SKM-1 treated with dmso at 0.1 percent for 144 hours (cell line): Measurements from ENCODE around the gene TKTL1.
"Not testable (repeated sequence)": the region's sequence is repeated elsewhere in the genome, so short reads cannot be mapped to it uniquely, and the experiment has no call there.

ENCODE experiments used
- DNase-seq: peaks from one replicate; lab custom pipeline; 2025; ENCODE audit not compliant: unreplicated experiment; lab: John Stamatoyannopoulos, UW

TKTL1 gene, protein sequence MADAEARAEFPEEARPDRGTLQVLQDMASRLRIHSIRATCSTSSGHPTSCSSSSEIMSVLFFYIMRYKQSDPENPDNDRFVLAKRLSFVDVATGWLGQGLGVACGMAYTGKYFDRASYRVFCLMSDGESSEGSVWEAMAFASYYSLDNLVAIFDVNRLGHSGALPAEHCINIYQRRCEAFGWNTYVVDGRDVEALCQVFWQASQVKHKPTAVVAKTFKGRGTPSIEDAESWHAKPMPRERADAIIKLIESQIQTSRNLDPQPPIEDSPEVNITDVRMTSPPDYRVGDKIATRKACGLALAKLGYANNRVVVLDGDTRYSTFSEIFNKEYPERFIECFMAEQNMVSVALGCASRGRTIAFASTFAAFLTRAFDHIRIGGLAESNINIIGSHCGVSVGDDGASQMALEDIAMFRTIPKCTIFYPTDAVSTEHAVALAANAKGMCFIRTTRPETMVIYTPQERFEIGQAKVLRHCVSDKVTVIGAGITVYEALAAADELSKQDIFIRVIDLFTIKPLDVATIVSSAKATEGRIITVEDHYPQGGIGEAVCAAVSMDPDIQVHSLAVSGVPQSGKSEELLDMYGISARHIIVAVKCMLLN

DNA sequence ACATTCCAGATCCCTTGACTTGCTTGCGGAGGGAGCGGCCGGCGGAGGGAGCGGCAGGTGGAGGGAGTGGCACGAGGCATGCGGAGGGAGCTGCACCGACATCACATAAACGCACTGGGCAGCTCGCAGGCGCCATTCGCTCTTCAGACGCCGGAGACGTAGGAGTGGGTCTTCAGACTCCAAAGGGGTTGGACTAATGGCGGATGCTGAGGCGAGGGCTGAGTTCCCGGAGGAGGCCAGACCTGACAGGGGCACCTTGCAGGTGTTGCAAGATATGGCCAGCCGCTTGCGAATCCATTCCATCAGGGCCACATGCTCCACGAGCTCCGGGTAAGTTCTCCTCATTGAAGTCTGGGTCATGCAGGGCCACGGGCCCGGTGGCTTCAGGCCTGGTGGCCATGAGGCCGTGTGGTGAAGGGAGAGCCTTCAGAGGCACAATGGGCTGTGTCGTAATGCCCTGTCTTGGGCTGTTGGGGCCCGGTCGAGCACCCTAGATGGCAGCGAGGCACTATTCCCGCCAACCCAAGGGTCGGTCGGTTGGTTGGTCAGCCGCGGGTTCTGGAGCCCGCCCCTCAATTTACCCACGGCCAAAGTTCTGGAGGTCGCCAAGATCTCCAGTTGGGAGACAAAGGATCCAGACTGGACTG, at the start of gene TKTL1:
Gene TKTL1, plus strand, starts transcription at position 132 of the 647 bp plus-strand sequence. Its CDS starts 65 bp downstream, at position 197.
- no peak for DNase-seq

DNA sequence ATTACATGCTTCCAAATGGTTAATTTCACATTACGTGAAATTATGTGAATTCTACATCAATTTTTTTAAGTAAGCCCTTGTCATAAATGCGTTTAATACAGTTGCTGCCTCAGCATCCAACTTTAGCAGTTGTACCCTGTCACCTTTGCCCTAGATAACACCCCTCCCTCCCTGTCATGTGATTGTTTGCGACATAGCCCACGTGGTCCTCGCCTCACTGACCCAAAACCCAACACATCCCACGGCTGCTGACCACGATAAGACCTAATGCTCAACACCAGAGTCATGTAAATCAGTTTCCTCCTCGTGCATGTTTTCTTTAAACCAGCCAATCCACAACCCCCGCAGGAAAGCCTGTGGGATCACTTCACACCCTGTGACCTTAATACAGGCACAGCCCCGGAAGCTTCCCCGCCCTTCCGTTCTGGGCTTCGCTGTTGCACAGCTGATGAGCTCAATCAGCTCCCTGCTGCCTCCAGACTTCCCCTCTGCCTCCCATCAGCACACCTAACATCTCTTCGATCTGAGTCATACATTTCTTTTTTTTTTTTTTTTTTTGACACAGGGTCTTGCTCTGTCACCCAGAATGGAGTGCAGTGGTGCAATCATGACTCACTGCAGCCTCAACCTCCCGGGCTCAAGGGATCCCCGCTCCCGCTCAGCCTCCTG, 48.1 kb upstream of the TKTL1 start:
- DNase-seq, result not testable (repeated sequence)

DNA sequence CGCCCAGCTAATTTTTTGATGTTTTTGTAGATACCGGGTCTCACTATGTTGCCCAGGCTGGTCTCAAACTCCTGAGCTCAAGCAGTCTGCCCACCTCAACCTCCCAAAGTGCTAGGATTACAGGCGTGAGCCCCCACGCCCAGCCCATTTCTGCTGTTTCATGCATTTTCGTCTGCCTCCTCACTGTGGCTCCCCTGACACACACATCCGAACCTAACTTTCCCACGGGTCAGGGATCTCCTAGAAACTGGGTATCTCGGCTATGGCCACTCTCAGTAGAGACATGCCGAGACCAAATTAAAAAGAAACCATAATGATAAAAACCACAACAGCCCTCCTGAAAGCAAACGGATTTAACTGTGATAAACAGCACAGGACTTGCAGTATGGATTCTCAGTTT, 47.5 kb upstream of the TKTL1 start:
- DNase-seq, result not testable (repeated sequence)

DNA sequence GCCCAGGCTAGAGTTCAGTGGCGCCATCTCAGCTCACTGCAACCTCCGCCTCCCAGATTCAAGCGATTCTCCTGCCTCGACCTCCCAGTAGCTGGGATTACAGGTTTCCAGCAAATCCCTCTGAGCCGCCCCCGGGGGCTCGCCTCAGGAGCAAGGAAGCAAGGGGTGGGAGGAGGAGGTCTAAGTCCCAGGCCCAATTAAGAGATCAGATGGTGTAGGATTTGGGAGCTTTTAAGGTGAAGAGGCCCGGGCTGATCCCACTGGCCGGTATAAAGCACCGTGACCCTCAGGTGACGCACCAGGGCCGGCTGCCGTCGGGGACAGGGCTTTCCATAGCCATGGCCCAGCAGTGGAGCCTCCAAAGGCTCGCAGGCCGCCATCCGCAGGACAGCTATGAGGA, 38.3 kb upstream of the TKTL1 start, which contains the start of gene OPN1MW3:
Gene OPN1MW3, plus strand, starts transcription at position 301 of the 400 bp plus-strand sequence. Its CDS starts 38 bp downstream, at position 339.
- not testable (repeated sequence) for DNase-seq

DNA sequence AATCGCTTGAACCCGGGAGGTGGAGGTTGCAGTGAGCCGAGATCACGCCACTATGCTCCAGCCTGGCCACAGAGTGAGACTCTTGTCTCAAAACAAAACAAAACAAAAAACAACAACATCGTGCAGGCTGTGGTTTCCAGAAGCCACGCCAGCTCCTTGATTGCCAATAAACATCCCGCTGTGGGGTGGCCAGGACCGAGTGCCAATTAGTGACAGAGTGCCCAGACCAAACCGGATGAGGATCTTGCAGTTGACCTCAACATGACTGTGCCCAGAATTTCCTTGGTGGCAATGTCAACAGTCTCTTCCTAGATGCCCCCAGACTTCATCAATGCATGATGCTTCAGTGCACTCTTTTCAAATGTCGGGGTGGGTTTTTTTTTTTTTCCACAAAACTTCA, 36.9 kb upstream of the TKTL1 start:
- DNase-seq, result not testable (repeated sequence)

DNA sequence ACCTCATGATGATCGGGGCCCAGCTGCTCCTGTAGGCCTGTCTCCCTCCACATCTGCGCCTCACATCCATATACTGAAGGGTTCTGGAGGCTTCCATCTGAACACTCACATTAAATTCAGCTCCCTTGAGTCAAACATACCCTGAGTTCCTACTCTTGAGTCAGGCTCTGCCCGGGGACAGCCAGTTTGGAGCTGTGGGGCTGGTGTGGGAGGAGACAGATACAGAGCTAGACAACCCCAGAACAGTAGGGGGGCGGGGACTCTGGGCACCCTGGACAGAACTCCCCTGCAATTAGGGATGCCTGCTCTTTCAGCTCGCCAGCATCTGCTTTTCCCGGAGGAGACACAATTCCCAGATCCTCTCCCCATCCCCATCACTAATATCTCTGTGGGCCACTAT, 32.5 kb upstream of the TKTL1 start:
- not testable (repeated sequence) for DNase-seq

DNA sequence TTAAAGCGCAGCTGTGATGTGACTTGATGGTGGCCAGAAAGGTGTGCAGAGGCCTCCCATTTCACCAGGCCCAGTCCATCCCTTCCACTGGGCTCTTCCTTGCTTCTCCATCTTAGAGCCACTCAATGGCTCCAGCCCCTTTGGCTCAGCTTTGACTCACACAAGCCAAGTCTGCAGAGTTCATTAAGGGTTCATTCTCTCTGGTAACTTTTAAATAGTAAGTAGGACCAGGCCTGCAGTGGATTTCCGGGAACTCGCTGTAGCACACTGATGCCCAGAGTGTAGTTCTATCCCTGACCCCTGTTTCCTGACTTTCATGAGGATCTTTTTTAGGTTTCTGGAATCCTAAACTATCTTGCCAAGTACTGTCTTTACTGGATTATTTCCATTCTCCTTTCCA, 26.4 kb upstream of the TKTL1 start:
- not testable (repeated sequence) for DNase-seq

DNA sequence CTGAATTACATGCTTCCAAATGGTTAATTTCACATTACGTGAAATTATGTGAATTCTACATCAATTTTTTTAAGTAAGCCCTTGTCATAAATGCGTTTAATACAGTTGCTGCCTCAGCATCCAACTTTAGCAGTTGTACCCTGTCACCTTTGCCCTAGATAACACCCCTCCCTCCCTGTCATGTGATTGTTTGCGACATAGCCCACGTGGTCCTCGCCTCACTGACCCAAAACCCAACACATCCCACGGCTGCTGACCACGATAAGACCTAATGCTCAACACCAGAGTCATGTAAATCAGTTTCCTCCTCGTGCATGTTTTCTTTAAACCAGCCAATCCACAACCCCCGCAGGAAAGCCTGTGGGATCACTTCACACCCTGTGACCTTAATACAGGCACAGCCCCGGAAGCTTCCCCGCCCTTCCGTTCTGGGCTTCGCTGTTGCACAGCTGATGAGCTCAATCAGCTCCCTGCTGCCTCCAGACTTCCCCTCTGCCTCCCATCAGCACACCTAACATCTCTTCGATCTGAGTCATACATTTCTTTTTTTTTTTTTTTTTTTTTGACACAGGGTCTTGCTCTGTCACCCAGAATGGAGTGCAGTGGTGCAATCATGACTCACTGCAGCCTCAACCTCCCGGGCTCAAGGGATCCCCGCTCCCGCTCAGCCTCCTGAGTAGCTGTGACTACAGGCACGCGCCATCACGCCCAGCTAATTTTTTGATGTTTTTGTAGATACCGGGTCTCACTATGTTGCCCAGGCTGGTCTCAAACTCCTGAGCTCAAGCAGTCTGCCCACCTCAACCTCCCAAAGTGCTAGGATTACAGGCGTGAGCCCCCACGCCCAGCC, 10.9 kb upstream of the TKTL1 start:
- not testable (repeated sequence) for DNase-seq

DNA sequence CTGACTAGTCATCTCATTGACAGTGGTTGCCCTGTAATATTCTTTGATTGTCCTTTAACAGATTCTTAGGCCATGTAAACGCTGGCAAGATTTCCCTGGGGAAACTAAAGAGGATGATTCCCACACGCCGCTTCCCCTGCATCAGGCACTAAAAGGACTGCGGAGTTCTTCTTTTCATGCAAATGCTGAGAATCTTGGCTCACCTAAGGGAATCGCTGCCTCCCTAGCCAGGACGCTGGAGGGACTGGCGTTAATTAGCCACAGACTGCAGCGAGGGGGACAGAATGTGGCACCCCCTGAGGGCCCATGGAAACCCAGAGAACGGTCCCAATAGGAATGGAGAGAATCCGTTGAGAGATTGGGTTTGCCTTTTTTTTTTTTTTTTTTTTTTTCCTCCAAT, 9.2 kb upstream of the TKTL1 start:
- DNase-seq, result not testable (repeated sequence)

DNA sequence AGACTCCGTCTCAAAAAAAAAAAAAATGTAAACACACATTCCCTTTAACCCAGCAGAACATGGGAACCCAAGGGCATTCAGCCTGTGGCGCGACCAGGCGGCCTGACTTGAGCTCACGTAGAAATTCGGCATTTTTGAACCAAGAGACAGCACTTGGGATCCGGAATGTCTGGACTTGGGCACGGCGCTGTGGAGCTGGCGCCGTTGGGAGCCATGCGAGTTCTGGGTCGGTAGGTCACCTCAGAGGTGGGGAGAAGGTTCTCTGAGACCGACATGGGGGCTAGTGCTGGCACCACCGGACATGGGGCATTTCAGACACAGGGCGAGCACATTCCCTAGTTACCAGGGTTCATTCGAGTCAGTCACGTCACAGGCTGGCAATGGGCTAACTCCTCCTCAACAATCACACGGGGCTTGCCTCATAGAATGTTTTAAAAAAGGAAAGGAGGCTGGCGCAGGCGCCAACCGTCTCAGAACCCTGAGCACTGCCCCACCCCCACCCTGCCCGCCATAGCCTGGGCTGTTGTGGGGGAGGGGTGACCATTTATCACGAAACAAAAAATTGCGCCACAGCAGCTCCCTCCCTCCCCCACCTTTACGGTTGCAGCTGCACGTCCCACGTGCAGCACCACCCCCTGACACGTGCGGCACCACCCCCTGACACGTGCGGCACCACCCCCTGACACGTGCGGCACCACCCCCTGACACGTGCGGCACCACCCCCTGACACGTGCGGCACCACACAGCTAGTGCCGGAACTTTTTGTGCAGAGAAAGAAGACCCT, 612 bp upstream of the TKTL1 start, which contains the start of gene TEX28:
Gene TEX28, minus strand, starts transcription at position 334 of the 784 bp plus-strand sequence. CDS start 3,007 bp downstream, outside the sequence.
- DNase-seq, result no peak

DNA sequence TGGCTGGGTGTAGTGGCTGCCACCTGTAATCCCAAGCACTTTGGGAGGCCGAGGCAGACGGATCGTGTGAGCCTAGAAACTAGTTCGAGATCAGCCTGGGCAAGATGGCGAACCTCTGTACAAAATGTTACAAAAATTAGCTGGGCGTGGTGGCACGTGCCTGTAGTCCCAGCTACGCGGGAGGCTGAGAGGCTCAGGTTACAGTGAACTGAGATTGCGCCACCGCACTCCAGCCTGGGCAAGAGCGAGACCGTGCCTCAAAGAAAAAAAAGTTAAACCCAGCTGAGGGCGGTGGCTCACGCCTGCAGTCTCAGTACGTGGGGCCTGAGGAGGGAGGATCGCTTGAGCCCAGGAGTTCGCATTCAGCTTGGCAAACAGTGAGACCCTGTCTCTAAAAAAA, 1.1 kb downstream of the TKTL1 start:
- DNase-seq, result no peak

DNA sequence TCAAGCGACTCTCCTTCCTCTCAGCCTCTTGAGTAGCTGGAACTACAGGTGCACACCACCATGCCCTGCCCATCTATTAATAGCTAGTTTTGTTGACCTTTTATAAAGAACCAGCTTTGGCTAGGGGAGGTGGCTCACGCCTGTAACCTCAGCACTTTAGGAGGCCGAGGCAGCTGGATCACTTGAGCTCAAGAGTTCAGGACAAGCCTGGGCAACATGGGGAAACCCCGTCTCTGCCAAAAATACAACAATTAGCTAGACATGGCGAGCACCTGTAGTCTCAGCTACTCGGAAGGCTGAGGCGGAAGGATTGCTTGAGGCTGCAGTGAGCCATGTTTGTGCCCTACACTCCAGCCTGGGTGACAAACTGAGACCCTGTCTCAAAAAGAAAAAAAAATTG, 2.7 kb downstream of the TKTL1 start:
- no peak for DNase-seq

DNA sequence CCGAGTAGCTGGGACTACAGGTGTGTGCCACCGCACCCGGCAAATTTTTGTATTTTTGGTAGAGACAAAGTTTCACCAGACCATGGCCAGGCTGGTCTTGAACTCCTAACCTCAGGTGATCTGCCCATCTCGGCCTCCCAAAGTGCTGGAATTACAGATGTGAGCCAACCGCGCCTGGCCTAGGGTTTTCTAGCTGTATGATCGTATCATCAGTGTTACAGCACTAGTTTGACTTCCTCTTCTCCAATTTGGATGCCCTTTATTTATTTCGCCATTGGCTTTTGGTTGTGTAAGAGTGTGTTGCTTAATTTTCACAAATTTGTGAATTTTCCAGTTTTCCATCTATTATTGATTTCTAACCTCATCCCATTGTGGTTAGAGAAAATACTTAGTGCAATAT, 5.2 kb downstream of the TKTL1 start:
- peak; percentile 78 for DNase-seq

DNA sequence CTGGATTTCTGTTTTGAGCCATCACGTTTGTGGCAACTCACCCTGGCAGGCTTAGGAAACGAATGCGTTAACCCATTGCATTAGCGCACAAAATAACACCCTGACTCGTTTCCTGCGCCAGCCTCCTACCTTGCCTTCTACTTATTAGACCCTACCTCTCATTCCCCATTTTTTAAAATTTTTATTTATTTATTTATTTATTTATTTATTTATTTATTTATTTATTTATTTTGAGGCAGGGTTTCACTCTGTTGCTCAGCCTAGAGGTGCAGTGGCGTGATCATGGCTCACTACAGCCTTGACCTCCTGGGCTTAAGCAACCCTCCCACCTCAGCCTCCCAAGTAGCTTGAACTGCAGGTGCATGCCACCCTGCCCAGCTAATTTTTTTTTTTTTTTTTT, 7.4 kb downstream of the TKTL1 start:
- not testable (repeated sequence) for DNase-seq

DNA sequence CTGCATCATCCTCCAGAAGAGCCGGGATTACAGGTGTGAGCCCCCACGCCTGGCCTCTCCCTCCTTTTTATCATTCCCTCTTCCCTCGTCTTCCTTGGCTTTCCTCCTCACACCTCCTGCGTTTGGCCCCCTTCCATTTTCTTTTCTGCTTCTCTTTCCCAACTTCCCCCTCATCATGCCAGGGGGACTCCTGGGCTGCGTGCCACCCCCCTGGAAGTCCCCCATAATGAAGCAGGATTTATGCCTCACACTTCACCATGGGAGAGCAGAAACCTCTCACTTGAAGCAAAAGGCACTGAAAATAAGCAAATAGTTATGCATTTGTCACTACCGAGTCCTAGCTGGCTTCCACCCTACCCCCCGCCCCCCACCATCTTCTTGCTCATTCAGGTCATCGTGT, 7.9 kb downstream of the TKTL1 start:
- no peak for DNase-seq

DNA sequence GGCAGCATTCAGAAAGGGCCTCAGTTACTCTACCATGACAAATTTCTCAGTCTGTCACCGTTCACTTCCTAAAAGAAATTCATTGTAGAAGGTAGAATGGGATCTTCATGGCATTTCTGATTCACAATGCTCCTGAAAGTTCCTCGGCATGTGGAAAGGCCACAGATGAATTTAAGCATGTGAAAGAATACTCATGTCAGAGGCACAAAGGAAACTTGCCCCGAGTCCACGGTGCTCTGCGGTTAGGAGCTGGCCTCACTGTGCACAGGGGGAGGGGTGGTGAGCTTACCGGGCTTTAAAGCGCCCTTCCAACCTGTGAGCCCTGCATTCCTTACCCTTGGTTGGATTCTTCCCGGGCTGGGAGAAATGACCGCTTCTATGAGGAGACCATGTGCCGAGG, 9.3 kb downstream of the TKTL1 start:
- DNase-seq, result no peak

DNA sequence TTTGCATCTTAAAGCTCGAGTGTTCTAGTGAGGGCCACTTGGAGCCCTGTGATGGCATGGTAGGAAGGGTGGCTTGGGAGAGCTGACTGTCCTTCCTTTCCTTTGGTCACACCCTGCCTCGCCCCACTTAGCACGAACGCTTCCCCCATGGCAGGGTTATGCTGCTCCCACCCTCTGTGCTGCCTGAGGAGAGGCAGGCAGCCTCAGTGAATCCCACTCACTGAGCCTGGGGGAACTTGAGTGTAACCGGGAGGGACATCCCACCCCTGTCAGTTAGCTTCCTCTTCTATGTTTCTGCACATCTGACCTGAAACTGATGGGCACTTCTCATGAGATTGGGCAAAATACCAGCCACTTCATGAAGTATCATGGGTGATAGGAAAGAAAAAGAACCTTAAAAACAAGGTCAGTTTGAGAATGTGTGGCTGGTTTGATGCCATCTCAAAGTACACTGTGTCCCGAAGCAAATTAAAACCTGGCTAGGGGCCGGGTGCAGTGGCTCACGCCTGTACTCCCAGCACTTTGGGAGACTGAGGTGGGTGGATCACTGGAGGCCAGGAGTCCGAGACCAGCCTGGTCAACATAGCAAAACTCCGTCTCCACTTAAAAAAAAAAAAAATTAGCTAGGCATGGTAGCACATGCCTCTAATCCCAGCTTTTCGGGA, 10.1 kb downstream of the TKTL1 start:
- no peak for DNase-seq

DNA sequence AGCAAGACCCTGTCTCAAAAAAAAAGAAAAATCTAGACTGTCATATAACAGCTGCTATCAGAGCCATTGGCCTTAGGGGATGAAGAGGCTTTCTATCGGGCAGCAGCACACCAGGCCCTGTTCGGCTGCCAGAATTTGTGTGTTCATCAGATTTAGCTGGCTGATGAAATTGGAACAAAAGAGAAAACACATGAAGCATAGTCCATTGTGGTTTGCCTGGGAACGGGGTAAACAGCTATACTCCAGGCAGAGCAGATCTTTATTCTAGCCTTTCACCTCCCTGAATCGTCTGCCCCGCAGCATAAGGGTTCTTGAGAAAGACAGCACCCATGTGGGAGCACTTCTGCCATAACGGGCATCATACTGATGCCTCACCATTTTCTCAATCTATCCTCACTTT, 11.6 kb downstream of the TKTL1 start:
- DNase-seq, result no peak
